SK-N-SH treated with all-trans-retinoic acid at 6 μM for 48 hours (cell line): ENCODE results near the gene PSMC1.

Source experiments
- ATAC-seq: fragments of 200-7000 bp; cut with Tn5 transposase; 3 replicates; pipeline ENCODE4 v1.9.1; 2020; ENCODE audit warnings: mild to moderate bottlenecking, moderate library complexity
- ARNTL ChIP-seq: fragments of 450-650 bp; formaldehyde crosslinking; IDR thresholded peaks from 2 replicates; pipeline ENCODE4 v1.5.0; 2020; ENCODE audit warnings: low read depth, mild to moderate bottlenecking, moderate library complexity, borderline replicate concordance
- BACH2 ChIP-seq: fragments of 250-450 bp; sonication (Bioruptor Pico); IDR thresholded peaks from 2 replicates; pipeline ENCODE4 v1.9.0; 2021; ENCODE audit warnings: mild to moderate bottlenecking, borderline replicate concordance
- CREB5 ChIP-seq: fragments of 250-450 bp; sonication (Bioruptor Pico); IDR thresholded peaks from 2 replicates; pipeline ENCODE4 v1.5.1; 2020; ENCODE audit warnings: low read depth, mild to moderate bottlenecking, moderate library complexity
- CSDC2 ChIP-seq: fragments of 250-450 bp; sonication (Bioruptor Pico); IDR thresholded peaks from 2 replicates; pipeline ENCODE4 v1.5.0; 2020; ENCODE audit warnings: mild to moderate bottlenecking, moderate library complexity
- CSRNP3 ChIP-seq: fragments of 250-450 bp; sonication (Bioruptor Pico); IDR thresholded peaks from 2 replicates; pipeline ENCODE4 v1.5.1; 2021; ENCODE audit warnings: mild to moderate bottlenecking, moderate library complexity
- ESRRG ChIP-seq: fragments of 250-450 bp; sonication (Bioruptor Pico); IDR thresholded peaks from 2 replicates; pipeline ENCODE4 v1.6.1; 2021; ENCODE audit warnings: mild to moderate bottlenecking
- GLIS3 ChIP-seq: fragments of 250-450 bp; sonication (Bioruptor Pico); IDR thresholded peaks from 2 replicates; pipeline ENCODE4 v1.5.0; 2020; ENCODE audit warnings: mild to moderate bottlenecking, moderate library complexity
- ISL1 ChIP-seq: fragments of 250-450 bp; sonication (Bioruptor Pico); IDR thresholded peaks from 2 replicates; pipeline ENCODE4 v2.1.2; 2022; ENCODE audit warnings: mild to moderate bottlenecking, moderate library complexity
- OSR1 ChIP-seq: fragments of 250-450 bp; sonication (Bioruptor Pico); IDR thresholded peaks from 2 replicates; pipeline ENCODE4 v1.8.0; 2022; ENCODE audit warnings: moderate library complexity, mild to moderate bottlenecking, inconsistent platforms
- PATZ1 ChIP-seq: fragments of 250-450 bp; sonication (Bioruptor Pico); IDR thresholded peaks from 2 replicates; pipeline ENCODE4 v1.8.0; 2020; ENCODE audit warnings: mild to moderate bottlenecking, moderate library complexity, borderline replicate concordance
- POU6F1 ChIP-seq: fragments of 250-450 bp; sonication (Bioruptor Pico); IDR thresholded peaks from 2 replicates; pipeline ENCODE4 v1.8.0; 2021; ENCODE audit warnings: low read depth, mild to moderate bottlenecking, moderate library complexity, borderline replicate concordance
- PPARA ChIP-seq: fragments of 250-450 bp; sonication (Bioruptor Pico); IDR thresholded peaks from 2 replicates; pipeline ENCODE4 v1.5.0; 2020; ENCODE audit warnings: mild to moderate bottlenecking, borderline replicate concordance
- RARB ChIP-seq: fragments of 250-450 bp; sonication (Bioruptor Pico); IDR thresholded peaks from 2 replicates; pipeline ENCODE4 v1.8.0; 2021; ENCODE audit warnings: mild to moderate bottlenecking, moderate library complexity
- SNAI2 ChIP-seq: fragments of 250-450 bp; sonication (Bioruptor Pico); IDR thresholded peaks from 2 replicates; pipeline ENCODE4 v1.5.0; 2020; ENCODE audit warnings: mild to moderate bottlenecking, moderate library complexity
- TCF4 ChIP-seq: fragments of 250-450 bp; sonication (Bioruptor Pico); IDR thresholded peaks from 2 replicates; pipeline ENCODE4 v1.8.0; 2021; ENCODE audit warnings: mild to moderate bottlenecking, moderate library complexity, borderline replicate concordance
- TOX ChIP-seq: fragments of 250-450 bp; sonication (Bioruptor Pico); IDR thresholded peaks from 2 replicates; pipeline ENCODE4 v1.8.0; 2021; ENCODE audit warnings: mild to moderate bottlenecking, moderate library complexity, borderline replicate concordance
- TSHZ2 ChIP-seq: fragments of 250-450 bp; sonication (Bioruptor Pico); IDR thresholded peaks from 2 replicates; pipeline ENCODE4 v1.5.0; 2020; ENCODE audit warnings: mild to moderate bottlenecking, moderate library complexity
- ZC3H10 ChIP-seq: fragments of 250-450 bp; sonication (Bioruptor Pico); IDR thresholded peaks from 2 replicates; pipeline ENCODE4 v1.5.1; 2021; ENCODE audit warnings: mild to moderate bottlenecking, moderate library complexity
- ZFP3 ChIP-seq: fragments of 250-450 bp; sonication (Bioruptor Pico); IDR thresholded peaks from 2 replicates; pipeline ENCODE4 v1.5.0; 2020; ENCODE audit warnings: mild to moderate bottlenecking, moderate library complexity
- ZFP30 ChIP-seq: fragments of 450-650 bp; formaldehyde crosslinking; IDR thresholded peaks from 2 replicates; pipeline ENCODE4 v1.5.0; 2022; ENCODE audit warnings: mild to moderate bottlenecking, moderate library complexity
- ZNF565 ChIP-seq: fragments of 450-650 bp; formaldehyde crosslinking; conservative IDR thresholded peaks from 2 replicates; pipeline ENCODE4 v1.5.0; 2020; ENCODE audit warnings: low read depth, mild to moderate bottlenecking, moderate library complexity
- ZNF70 ChIP-seq: fragments of 450-650 bp; formaldehyde crosslinking; IDR thresholded peaks from 2 replicates; pipeline ENCODE4 v1.5.0; 2020; ENCODE audit warnings: mild to moderate bottlenecking, moderate library complexity
- ZNF8 ChIP-seq: fragments of 450-650 bp; formaldehyde crosslinking; IDR thresholded peaks from 2 replicates; pipeline ENCODE4 v1.5.0; 2020; ENCODE audit warnings: mild to moderate bottlenecking, moderate library complexity

Gene PSMC1

GRCh38 chr14:90280096-90280495 is 23.7 kb downstream of the PSMC1 start:
- TF ChIP-seq CSRNP3 (CRISPR knock-in tag): no peak
- TF ChIP-seq ZNF8 (CRISPR knock-in tag): no peak
- TF ChIP-seq ARNTL (CRISPR knock-in tag): no peak
- TF ChIP-seq SNAI2: no peak
- no peak for TF ChIP-seq TOX (CRISPR knock-in tag)
- TF ChIP-seq GLIS3: no peak
- TF ChIP-seq ISL1 (CRISPR knock-in tag): no peak
- TF ChIP-seq ZNF565 (CRISPR knock-in tag): no peak
- no peak for TF ChIP-seq BACH2 (CRISPR knock-in tag)
- TF ChIP-seq RARB (CRISPR knock-in tag): no peak
- no peak for TF ChIP-seq ZFP3
- ATAC-seq: no peak

GRCh38 chr14:90281261-90281660 is 24.9 kb downstream of the PSMC1 start:
- ATAC-seq: peak; percentile 84

GRCh38 chr14:90281756-90282155 is 25.4 kb downstream of the PSMC1 start:
- ATAC-seq: peak; percentile 19; the same call in 2 of the 3 replicates
- TF ChIP-seq ZNF8 (CRISPR knock-in tag) (no peak), TSHZ2 (CRISPR knock-in tag) (no peak), CSDC2 (no peak), CREB5 (CRISPR knock-in tag) (no peak), POU6F1 (CRISPR knock-in tag) (no peak), PPARA (CRISPR knock-in tag) (no peak), ARNTL (CRISPR knock-in tag) (no peak), ZFP30 (no peak), PATZ1 (CRISPR knock-in tag) (no peak), RARB (CRISPR knock-in tag) (no peak)

More at GRCh38 chr14:90281261-90281660, 24.9 kb downstream of the PSMC1 start:
- no peak for TF ChIP-seq SNAI2
- no peak for TF ChIP-seq CSRNP3 (CRISPR knock-in tag)
- no peak for TF ChIP-seq ESRRG (CRISPR knock-in tag)
- TF ChIP-seq OSR1 (CRISPR knock-in tag): no peak
- no peak for TF ChIP-seq ZNF565 (CRISPR knock-in tag)
- TF ChIP-seq TOX (CRISPR knock-in tag): no peak
- no peak for TF ChIP-seq RARB (CRISPR knock-in tag)
- no peak for TF ChIP-seq GLIS3
- TF ChIP-seq PATZ1 (CRISPR knock-in tag): no peak
- no peak for TF ChIP-seq PPARA (CRISPR knock-in tag)
- TF ChIP-seq ZFP3: no peak
- TF ChIP-seq TCF4 (CRISPR knock-in tag): no peak
- TF ChIP-seq ZNF70: no peak
- TF ChIP-seq ARNTL (CRISPR knock-in tag): no peak
- no peak for TF ChIP-seq ZC3H10 (CRISPR knock-in tag)
- no peak for TF ChIP-seq ZNF8 (CRISPR knock-in tag)
